NB4 (cell line): Measurements from ENCODE around the gene NUP214.

Source experiments
- DNase-seq: peaks from one replicate; pipeline ENCODE4 v3.0.0; 2010; ENCODE audit warnings: low read depth
- H3K4me3 ChIP-seq: one replicate; pipeline ENCODE4 v1.5.1; 2011; ENCODE audit warnings: mild to moderate bottlenecking, low read depth, low read length, moderate library complexity
- CTCF ChIP-seq: IDR thresholded peaks from one replicate; pipeline ENCODE4 v1.5.1; 2012; ENCODE audit warnings: low read depth, low read length
- MYC ChIP-seq: IDR thresholded peaks from 2 replicates; pipeline ENCODE4 v1.6.1; 2011; ENCODE audit warnings: low read depth, low read length
- POLR2A ChIP-seq: IDR thresholded peaks from 2 replicates; pipeline ENCODE4 v1.6.1; 2011; ENCODE audit warnings: mild to moderate bottlenecking; ENCODE audit not compliant: insufficient read length; ENCODE audit errors: extremely low read depth
- TF ChIP-seq, protein P1 (sequence below): IDR thresholded peaks from 2 replicates; pipeline ENCODE4 v1.6.1; 2011; ENCODE audit warnings: low read depth, low read length

The NUP214 gene

GRCh38 chr9:131095666-131096268, 29.6 kb upstream of the NUP214 start:
- TF ChIP-seq CTCF (no peak), MYC (no peak), POLR2A (no peak)
- TF ChIP-seq, protein P1, sequence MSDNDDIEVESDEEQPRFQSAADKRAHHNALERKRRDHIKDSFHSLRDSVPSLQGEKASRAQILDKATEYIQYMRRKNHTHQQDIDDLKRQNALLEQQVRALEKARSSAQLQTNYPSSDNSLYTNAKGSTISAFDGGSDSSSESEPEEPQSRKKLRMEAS, result no peak
- DNase-seq, result no peak
- H3K4me3 ChIP-seq, result no peak overlapping the region

DNA sequence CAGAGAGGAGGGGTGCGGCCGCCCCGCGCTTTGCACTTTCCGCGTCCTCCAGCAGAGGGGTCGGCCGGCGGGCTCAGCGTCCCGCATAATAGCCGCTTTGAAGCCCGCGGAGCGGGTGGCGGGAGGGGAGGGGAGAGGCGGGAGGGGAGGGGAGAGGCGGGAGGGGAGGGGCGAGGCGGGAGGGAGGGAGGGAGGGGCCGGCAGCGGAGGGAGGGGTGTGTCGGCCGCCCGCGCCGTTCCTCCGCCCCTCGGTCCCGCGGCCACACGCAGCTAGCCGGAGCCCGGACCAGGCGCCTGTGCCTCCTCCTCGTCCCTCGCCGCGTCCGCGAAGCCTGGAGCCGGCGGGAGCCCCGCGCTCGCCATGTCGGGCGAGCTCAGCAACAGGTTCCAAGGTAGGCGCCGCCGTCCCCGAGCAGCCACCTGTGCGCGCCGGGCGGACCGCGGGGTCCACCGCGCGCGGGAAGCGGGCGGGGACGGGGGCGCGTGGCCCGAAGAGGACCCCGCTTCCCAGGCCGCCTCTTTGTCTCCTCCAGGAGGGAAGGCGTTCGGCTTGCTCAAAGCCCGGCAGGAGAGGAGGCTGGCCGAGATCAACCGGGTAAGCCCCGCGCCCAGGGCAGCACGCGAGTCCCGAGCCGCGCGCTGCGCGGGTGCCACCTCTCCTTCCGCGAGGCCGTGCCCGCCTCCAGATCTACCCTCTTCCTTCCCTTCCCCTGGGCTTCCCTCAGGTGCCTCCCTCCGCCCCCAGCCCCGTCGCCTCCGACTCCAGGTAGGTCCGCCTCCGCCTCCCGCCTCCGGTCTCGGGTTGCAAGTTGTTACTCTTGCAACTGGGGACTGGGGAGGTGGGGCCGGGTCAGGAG, 28.9 kb upstream of the NUP214 start, which contains the start of gene AIF1L:
Gene AIF1L (plus strand): TSS at position 263 of the 857 bp plus-strand sequence. CDS start 99 bp downstream, at position 362.
- no peak within 1 kb of the TSS for H3K4me3 ChIP-seq
- TF ChIP-seq POLR2A, result no peak
- peak; percentile 13 for TF ChIP-seq CTCF
- TF ChIP-seq MYC, result no peak
- TF ChIP-seq, protein P1, result no peak
- DNase-seq, result peak; percentile 47

GRCh38 chr9:131097126-131097947, 28.0 kb upstream of the NUP214 start:
- no peak for DNase-seq
- no peak overlapping the region for H3K4me3 ChIP-seq
- TF ChIP-seq POLR2A (no peak), MYC (no peak), CTCF (no peak)
- TF ChIP-seq, protein P1, result no peak

DNA sequence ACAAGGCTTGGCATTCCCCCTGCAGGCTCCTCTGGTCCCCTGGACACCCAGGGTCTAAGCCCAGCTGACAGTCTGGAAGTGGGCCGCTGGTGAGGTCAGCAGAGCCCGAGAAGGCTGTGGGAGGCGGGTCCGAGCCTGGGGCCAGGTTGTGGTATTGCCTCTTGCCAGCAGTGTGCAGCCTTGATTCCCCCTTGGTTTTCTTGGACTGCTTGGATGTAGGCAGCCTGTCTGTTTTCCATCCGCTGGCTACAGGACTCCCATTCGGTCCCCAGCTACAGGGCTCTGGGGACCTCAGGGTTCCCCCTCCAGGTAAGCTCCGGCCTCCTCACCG, 27.5 kb upstream of the NUP214 start:
- no peak for DNase-seq
- TF ChIP-seq POLR2A (no peak), MYC (no peak)
- H3K4me3 ChIP-seq, result no peak overlapping the region

DNA sequence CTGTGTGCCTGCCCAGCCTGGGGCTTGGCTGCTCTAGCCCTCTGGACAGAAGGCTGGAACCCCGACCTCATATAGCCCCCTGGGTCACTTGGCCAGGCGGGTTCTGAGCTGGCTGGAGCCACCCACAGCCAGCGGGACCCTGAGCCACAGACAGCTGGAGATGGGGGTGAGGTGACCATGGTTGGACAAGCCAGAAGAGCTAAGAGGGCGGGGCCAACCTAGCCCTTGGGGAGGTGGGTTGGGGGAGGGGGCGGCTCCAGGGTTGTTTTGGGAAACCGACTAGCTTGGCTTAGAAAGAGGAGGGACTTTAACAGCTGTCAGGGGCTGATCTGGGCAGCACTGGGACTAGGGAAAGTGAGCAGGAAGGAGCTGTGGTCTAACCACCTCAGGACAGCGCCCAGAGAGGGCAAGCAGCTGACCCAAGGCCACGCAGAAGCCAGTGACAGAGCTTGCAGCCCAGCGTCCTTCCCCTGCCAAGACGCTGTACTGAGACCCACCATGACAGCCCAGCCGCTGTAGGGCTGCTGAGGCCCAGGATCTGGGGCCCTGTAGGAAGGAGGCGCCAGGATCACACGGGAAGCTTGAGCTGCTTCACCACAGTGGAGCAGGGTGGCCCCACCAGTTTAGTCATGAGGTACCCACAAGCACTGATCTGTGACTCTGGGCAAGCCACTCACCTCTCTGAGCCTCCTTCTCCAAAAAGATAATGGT, 26.8 kb upstream of the NUP214 start:
- no peak for DNase-seq
- no peak overlapping the region for H3K4me3 ChIP-seq
- TF ChIP-seq MYC (no peak), POLR2A (no peak), CTCF (no peak)
- TF ChIP-seq, protein P1, result no peak
